A673 (cell line): ENCODE results near the gene FBN3.

Experiments
- CTCF ChIP-seq: fragments of 300-800, 200-600 bp; sonication (generic); conservative IDR thresholded peaks from 2 replicates; pipeline ENCODE4 v1.5.1; 2017; ENCODE audit warnings: low read depth, mild to moderate bottlenecking, antibody characterized with exemption, low read length, moderate library complexity, mixed read lengths
- EZH2 ChIP-seq: fragments of 200-600 bp; sonication (generic); IDR thresholded peaks from 2 replicates; pipeline ENCODE4 v1.6.1; 2017; ENCODE audit warnings: borderline replicate concordance, low read depth, mild to moderate bottlenecking, mixed read lengths, antibody characterized with exemption, low read length; ENCODE audit not compliant: poor library complexity, severe bottlenecking

DNA sequence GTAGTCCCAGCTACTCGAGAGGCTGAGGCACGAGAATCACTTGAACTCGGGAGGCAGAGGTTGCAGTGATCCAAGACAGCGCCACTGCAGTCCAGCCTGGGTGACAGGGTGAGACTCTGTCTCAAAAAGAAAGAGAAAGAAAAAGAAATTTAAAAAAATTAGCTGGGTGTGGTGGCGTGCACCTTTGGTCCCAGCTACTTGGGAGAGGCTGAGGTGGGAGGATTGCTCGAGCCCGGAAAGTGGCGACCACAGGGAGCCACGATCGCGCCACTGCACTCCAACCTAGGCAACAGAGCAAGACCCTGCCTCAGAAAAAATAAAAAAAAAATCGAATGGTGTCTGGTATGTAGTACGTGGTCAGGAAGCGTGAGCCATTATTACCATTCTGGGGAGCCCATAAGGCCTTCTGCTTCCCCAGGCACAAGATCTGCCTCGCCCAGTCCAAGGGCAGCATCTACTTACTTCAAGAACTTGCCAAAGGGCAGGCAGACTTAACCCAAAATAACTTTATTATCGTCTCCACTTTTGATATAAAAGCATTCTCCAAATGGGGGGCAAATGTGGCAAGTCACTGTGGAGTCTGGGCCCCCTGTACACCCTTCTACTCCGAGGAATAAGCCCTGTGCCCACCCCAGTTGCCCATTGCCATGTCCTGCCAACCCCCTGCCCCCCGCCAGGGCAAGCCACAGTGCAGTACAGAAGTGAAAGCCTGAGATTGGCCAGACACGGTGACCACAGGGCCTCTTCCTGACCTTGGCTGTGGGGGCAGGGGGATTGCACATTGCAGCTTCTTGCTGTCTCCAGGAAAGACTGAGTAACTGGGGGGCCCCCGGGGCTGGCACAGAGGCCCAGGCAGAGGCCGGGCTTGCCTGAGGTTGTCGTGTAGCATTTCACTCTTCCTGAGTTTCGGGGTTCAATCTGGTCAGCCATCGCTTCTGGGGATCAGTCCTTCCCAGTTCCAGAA lies 84.2 kb downstream of the FBN3 start:
- TF ChIP-seq CTCF: no peak
- no peak for TF ChIP-seq EZH2
